ENCODE measurements around the gene TPP1.

TPP1 gene

DNA sequence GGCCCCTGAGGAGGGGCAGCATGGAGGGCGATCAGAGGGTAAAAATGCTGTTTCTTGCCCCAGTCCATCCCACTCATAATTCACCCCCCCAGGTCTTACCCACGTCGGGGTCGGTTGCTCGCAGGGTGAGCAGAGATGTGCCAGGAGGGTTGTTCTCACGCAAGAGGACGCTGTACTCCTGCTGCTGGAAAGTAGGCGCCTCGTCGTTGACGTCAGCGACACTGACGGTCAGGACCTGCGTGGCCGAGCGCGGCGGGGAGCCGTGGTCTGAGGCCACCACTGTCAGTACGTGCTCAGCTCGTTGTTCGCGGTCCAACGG lies 10.3 kb upstream of the TPP1 start:
- no peak for DNase-seq (ENCODE audit: low read depth in 3 of 3, low spot score in 1 of 3)

DNA sequence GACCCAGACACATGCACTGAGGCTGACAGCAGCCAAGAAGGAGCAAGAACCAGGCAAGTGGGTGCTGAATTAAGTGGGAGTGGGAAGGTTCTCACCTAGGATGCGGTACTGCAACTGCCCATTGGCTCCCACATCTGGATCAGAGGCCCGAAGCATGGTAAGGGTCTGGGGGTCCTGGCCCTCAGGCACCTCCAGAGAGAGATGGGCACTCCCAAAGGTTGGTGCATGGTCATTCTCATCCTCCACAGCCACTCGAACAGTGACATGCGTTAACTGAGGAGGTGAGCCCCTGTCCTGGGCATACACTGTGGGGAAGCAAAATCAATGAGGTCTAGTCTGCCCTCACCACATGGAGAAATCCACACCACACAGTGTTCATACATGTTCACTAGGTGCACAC lies 9.3 kb upstream of the TPP1 start:
- no peak for DNase-seq (ENCODE audit: low read depth in 3 of 3, low spot score in 1 of 3)

DNA sequence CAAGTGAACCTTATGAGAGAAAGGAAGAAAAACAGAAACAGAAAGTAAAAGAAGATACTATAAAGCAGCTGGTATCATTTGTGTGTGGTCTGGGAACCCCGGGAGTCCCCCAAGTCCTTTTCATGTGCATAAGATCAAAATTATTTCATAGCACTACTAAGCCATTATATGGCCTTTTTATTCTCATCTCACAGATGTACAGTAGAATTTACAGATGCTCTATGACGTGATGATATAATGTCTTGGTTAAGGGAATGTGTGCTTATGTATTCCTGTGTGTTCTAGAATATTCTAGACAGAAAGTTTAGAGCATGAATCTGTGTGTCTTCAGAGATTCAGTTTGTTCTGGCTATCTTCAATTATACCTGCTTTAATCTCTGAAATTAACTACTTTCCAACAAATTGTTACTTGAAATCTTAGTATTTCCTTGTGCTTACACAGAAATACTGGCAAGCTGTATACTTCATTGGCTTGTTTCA lies 8.6 kb upstream of the TPP1 start:
- no peak for DNase-seq (ENCODE audit: low read depth in 3 of 3, low spot score in 1 of 3)

DNA sequence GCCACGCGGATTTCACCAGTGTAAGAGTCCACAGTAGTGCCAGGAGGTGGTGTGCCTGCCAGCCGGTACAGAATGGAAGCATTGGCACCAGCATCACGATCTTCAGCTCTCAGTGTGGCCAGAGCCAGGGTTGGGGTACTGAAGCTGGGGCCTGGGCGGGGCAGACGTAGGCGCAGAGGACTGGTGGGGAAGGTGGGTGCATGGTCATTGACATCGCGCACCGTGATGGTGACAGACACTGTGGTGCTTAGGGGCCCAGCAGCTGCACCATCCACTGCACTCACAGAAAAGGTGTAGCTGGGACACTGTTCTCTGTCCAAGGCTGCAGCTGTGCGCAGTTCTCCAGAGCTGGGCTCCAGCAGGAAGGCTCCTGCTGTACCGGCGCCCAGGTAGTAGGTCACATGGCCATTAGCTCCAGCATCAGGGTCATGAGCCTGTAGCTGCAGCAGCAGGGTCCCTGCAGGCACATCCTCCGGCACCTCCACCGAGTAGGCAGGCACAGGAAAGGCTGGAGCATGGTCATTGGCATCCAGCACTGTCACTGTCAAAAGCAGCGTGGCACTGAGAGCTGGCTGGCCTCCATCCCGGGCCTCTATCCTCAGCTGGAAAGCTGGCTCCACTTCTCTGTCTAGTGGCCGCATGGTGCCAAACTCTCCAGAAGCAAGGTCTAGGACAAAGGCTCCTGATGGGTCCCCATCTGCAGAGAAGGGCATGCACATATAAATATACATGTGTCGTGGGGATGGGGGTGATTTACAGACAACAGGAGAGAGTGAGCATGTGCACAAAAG lies 7.9 kb upstream of the TPP1 start:
- no peak for DNase-seq (ENCODE audit: low read depth in 3 of 3, low spot score in 1 of 3)

DNA sequence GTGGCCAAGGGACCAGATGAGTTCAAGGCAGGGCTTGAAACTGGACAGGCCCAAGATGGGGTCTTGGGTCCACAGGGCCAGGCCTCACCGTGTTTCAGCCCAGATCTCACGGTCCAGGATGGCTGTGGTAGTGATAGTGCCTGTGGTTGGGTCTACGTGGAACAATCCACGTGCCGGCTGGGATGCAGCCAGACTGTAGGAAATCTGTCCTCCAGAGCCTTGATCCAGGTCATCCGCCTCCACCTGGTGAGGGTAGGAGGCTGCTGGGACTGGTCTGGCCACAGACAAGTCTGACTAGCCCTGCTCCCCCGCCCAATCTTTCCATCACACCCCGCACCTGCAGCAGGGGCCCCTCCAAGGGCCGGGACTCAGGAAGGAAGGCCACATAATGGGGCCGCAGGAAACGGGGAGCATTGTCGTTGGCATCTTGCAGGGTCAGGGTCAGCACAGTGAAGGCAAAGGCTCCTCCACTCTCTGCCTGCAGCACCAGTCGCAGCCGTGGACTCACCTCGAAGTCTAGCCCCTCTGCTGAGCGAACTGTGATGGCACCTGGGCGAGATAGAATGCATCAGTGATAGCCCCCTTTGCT lies 6.7 kb upstream of the TPP1 start:
- no peak for DNase-seq (ENCODE audit: low read depth in 3 of 3, low spot score in 1 of 3)

DNA sequence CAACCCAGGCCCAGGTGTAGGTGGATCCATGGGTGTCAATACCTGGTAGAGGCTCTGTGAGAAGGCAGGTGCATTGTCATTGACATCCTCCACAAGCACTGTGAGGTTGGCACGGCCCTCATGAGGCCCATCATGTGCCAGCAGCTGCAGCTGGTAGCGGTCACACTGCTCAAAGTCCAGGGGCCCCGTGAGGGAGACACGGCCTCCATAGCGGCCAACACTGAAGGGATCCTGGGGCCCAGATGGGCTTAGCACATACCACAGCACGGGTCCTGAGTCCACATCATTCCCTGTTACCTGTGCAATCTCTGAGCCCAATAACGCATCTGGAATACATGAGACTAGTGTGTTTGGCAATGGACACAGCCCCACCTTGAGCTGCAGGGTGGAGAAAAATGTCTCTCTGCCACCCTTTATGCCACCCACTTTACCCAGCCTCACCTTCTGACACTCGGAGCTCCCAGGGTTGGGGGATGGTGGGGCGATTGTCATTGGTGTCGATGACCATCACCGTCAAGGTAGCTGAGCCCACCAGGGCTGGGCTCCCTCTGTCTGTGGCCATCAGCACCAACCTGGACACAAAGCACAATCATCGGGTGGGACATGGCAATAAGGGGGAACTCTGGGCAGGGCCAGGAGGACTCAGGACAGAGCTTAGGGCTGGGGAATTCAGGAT lies 6.1 kb upstream of the TPP1 start:
- DNase-seq (ENCODE audit: low read depth in 3 of 3, low spot score in 1 of 3): no peak

DNA sequence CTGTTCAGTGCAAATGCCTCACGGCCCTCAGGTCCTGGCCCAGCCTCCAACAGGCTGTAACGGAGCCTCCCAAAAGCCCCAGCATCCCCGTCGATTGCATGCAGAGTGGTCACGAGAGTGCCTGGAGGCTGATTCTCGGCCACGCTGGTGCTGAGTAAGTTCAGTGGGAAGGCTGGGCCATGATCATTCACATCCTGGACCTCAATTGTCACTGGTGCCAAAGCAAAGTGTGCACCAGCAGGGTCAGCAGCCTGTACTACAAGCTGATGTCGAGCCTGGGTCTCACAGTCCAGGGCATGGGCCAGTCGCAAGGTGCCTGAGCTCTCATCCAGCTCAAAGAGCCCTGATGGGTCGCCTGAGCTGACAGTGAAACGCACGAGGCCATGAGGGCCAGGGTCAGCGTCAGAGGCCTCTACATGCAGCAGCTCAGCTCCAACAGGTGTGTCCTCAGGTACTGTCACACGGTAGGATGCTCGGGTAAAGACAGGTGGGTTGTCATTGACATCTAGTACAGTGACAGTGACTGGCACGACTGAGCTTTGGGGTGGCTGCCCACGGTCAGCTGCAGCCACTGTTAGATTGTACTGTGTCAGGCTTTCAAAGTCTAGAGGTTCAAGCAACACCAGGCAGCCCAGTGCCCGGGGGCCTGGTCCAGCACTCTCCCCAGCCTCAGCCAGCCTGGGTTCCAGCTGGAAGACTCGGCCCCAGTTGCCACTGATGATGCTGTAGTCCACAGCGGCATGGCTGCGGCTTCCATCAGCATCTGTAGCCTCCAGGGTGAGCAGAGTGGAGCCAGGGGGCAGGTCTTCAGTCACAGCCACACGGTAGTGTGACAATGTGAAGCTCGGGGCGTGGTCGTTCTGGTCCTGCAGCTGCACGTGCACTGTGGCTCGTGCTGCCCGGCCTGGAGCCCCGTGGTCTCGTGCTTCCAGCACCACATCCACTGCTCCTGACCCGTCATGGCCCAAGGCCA lies 4.5 kb upstream of the TPP1 start:
- no peak for DNase-seq (ENCODE audit: low read depth in 3 of 3, low spot score in 1 of 3)

DNA sequence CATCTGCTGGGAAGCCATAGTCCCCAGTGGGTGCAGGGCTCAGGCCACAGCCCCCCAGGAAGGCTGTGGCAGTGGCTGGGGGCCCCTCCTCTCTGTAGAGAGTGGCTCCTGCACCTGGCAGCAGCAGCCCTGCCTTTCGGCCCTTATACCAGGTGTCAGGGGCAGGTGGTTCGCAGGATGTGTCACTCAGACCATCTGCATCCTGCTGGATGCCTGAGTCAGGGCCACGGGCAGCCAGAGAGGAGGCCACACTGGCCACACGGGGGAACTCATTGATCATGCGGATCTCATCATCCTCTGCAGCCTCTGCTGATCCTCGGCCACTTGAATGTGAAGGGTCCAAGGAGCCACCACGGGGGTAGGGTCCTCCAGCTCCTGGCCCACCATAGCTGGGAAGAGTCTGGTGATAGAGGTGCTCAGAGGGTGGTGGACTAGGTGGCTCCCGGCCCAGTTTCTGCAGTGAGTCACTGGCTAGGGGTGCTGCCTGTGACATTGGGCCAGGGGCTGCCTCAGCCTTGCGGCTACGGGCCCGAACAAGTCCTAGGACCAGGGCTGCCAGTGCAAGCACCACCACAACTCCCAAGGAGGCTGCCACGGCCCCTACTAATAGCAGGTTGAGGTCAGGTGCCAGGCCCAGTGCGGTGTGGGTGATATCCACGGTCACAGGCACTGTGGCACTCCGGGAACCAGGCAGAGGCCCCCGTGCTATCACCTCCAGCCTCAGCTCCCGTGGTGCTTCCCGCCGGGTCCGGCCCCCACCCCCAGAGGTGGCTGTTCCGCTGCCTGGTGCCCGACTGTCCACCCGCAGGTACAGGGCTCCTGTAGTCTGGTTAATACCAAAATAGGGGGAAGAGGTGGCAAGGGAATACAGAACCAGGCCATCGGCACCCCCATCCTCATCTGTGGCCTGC lies 3.3 kb upstream of the TPP1 start:
- no peak for DNase-seq (ENCODE audit: low read depth in 3 of 3, low spot score in 1 of 3)

DNA sequence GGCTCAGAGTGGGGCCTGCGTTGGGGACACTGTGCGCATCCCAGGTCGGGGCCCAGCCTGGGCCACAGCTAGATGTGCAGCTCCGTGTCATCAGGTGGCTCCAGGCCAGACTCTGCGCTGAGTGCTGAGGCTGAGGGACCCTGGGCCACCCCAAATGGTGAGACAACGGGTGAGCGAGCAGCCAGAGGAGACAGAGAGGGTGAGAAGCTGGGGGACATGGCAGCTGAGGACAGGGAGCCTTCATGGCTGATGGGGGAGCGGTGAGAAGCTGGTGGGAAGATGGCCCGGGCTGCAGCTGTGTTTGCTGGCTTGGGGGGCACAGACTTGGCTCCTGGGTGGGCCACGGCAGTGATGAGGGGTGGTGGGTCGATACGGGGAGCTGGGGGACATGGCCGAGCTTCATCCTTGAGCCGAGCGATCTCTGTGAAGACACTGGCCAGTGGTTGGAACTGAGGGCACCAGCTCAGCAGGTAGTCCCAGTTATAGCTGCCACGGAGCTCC lies 2.5 kb upstream of the TPP1 start:
- no peak for DNase-seq (ENCODE audit: low read depth in 3 of 3, low spot score in 1 of 3)

DNA sequence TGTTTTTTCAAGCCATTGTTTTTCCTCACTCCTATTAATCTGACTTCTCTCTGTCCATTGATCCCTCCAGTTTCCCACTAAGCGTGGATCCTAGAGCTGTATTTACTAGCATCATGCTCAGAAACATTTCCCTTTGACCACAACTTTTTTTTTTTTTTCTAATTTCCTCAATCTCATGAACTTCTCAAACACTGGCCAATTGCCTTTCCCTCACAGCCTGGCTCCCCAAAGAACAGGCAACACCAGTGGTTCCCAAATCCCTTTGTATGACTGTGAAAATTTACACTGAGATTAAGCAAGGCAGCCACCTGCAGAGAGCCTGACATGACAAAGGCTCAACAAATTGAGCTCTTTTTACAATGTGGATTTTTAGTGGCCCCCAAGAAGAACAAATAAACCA lies 1.4 kb upstream of the TPP1 start:
- no peak for DNase-seq (ENCODE audit: low read depth in 3 of 3, low spot score in 1 of 3)

DNA sequence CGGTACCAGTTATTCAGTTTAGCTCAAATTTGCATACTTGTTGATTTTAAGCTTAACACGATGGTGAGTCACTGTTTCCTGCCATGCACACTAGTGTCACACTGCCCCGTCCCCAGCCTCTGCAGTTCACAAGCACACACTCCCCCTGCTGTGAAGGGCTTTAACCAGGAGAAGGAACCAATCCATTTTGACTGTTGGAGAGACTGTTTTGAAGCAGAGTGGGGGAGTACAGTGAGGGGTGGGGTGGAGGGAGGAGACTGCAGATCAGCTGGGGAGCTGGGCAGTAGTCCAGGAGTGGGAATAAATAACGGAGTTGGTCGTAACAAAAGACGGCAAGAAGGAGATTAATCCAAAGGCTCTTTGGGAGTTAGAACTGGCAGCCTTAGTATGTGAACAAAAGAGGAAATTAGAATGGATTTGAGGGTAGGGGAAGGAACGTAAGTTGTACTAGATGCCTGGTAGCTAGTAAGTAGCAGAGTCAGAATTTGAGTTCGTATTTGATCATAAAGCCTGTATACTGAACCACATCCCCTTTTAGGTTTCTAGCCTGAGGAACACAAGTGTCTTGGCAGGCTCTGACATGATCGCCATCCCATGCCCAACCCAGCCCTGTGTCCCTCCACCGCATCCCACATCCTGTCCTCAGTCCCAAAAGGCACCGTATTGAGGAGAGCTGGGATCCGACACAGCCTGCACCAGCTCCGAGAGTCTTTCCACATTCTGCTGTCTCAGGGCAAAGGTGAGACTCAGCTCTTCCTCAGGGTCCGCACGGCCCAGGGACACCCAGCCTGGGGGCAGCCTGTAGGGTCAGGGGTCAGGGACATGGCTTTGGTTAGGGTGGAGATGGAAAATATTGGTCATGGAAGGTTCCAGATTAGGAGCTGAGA lies 862 bp downstream of the TPP1 start:
- peak; percentile 34 to 58 (median 42) for DNase-seq (ENCODE audit: low read depth in 3 of 3, low spot score in 1 of 3)

DNA sequence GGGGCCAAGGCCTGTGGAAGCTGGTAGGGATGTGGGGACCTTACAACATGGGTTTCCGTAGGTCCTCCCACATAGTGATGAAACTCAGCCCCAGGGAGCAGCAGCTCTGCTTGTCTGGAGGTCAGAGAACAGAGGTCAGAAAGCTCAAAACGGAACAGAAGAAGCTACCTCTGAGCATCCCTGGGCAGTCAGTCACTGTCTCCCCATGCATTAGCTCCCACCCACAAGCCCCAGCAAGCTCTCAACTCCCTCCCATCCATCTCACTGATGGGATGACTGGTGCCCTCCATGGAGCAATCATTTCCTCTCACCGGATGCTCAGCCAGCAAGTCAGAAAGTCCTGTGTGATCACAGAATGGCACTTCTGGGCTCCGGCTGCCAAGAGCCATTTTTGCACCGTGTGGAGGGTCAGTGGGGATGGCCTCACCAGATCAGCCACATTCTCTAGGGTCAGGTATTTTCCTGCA lies 1.9 kb downstream of the TPP1 start:
- DNase-seq (ENCODE audit: low read depth in 3 of 3, low spot score in 1 of 3): no peak

DNA sequence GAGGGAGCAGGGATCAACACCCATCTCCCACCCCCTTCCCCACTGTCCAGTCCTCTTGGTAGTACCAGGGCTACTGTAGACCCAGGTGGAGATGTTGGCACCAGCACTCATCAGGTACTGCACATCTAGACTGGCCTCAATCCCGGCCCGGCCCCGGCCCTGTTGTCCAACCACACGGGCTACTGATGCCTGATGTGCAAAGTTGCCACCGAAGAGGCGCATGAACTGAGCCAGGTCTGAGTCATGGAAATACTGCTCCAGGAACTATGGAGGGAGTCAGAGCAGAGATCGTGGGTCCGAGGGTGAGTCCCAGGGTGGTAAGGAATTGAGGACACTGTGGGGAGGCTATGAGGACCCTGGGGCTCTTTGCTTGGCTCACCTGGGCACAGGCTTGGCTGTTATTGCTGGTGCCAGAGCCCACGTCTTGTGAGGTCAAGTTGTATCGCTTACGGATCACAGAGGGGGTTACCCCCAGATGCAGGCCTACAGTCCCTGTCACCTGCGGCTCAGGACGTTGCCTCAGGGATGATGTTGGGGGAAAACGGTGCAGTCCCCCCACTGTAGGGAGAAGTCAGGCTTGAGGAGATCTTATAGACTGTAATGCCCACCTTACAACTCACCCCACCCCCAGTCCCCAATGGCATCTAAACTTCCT lies 2.5 kb downstream of the TPP1 start:
- no peak for DNase-seq (ENCODE audit: low read depth in 3 of 3, low spot score in 1 of 3)

DNA sequence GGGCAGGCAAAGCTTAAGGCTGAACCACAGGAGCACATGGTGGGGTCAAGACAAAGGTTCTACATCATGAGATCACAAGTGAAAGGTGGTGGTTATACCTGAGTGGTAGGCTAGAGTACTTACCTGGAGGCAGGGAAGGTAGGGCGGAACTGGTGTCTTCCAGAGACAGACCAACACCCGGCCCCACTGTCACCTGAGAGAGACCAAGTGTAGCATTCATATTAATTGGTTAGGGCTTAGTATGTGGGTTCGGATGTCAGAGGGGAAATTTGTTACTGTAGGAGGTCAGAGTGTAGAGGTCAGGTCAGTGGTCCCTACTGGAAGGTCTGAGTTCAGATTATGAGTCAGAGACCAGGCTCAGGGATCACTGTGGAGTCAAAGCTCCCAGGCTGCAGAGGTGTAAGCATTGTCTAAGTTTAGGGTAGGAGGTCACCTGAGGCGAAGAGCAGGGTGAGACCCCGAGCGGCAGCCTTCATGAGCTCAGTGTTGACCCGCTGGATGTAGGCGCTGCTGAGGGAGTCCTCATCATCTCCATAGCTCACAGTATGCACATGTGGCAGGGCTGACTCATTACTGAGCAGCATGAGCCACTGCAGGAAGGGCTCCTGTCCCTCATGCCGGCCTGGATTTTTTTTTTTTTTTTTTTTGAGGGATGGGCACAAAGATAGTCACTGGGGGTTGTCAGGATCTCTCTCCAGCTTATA lies 3.2 kb downstream of the TPP1 start:
- DNase-seq (ENCODE audit: low read depth in 3 of 3, low spot score in 1 of 3): no peak

DNA sequence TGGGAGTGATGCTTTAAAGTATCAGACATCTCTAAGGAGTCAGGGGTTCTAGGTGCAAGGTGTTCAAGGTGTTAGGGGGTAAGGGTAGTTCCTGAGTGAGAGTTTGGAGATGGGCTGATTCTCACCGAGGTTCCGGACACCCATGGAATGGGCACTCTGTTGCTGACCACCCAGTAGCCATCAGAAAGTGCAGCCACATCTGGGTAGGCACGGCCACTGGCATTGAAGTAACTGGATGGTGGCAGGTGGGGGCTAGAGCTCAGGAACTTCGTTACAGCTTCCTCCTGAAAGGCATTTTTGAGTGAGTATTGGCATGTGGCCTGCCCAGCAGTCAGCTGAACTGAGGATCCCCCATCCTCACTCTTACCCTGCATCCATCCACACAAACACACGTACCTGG lies 4.2 kb downstream of the TPP1 start:
- DNase-seq (ENCODE audit: low read depth in 3 of 3, low spot score in 1 of 3): no peak

DNA sequence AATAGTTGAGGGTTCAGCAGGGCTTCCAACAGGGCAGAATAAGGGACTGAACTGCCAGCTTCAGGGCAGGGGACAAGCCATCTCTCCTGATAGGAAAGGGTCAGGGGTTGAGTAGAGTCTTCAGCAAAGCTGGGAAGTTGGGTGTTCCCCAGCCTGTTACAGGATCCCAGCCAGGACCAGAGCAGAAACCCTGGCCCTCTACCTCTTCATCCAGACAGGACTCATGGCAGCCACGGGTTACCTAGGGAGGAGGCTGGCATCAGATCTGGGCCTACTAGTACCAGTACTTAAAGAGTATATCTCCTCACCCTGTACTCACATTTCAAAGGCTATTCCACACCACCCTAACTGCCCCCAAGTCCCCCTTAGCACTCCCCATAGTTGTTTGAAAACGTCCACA lies 4.8 kb downstream of the TPP1 start:
- DNase-seq (ENCODE audit: low read depth in 3 of 3, low spot score in 1 of 3): no peak

DNA sequence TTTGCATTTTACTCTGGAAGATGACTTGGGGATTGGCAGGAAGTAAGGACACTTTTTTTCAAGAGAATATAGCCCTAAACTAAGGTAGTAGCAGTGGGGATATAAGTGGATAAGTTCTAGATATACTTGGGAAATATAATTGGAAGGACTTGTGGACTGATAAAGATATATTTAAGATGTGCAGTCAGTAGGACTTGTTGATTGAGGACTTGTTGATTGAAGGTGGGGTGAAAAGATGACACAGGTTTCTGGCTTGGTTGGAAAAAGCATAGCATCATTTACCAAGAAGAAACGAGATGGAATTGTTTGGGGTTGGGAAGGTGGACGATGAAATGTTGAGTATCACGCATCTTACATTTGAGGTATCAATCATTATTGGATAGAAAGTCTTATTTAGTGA lies 5.7 kb downstream of the TPP1 start:
- DNase-seq (ENCODE audit: low read depth in 3 of 3, low spot score in 1 of 3): no peak

All from stimulated activated CD4-positive, alpha-beta T cell treated with anti-CD3 and anti-CD28 coated beads, TNF-alpha, amount 100 ng/mL, for 1 hour (primary cell).